Measurements from ENCODE around the gene MYO10. TPM values are rescaled to one million over a fixed set of nuclear protein-coding genes. Genes with fewer than 3 reads are reported as not detected.

Gene MYO10
- total RNA-seq, 4 donors from 2014 or later: 30.6 to 55.9 (median 38.2) TPM

DNA sequence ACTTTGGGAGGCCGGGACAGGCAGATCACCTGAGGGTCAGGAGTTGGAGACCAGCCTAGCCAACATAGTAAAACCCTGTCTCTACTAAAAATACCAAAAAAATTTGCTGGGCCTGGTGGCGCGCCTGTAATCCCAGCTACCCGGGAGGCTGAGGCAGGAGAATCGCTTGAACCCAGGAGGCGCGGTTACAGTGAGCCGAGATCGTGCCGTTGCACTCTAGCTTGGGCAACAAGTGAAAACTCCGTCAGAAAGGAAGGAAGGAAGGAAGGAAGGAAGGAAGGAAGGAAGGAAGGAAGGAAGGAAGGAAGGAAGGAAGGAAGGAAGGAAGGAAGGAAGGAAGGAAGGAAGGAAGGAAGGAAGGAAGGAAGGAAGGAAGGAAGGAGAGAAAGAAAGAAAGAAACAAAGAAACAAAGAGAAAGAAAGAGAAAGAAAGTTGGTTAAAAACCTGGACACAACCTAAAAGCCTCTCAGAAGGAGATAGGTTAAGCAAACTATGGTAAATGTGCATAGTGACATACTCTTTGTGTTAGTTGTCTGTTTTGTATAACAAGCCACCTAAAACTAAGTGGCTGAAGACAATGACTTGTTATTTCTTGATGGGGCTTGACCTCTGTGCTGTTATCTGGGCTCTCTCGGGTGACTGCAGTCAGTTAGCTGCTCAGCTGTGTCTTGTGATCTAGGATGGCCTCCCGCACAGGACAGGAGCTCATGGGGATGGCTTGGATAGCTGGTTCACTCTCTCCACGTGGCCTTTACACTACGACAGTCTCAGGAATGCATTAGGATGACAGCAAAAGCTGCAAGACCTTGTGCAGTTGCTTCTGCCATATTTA is 8.0 kb upstream of the MYO10 start:
- Histone ChIP-seq H3K36me3 (no peaks in the 10 kb centered on the region), H3K9me3 (peaks cover 0 to 24% (median 2%) of the 10 kb centered on the region in 4 donors)
- 75 to 80% methylated on average over 15 of the region's 15 CpGs for WGBS, 2 donors

GRCh38 chr5:16937503-16938161 is 1.5 kb upstream of the MYO10 start:
- 75 to 78% methylated on average over 7 of the region's 7 CpGs for WGBS, 2 donors

More for the DNA sequence above, 8.0 kb upstream of the MYO10 start:
- DNase-seq (ENCODE audit: low spot score in 2 of 2): no peak
- Histone ChIP-seq H3K27me3 (no peaks in the 10 kb centered on the region), H3K27ac (no peak overlapping the region), H3K4me1 (no peaks in the 10 kb centered on the region), H3K4me3 (no peak overlapping the region)
- no peak for TF ChIP-seq POLR2A (IDR thresholded peaks at IDR 0.05)
- TF ChIP-seq, protein P1, sequence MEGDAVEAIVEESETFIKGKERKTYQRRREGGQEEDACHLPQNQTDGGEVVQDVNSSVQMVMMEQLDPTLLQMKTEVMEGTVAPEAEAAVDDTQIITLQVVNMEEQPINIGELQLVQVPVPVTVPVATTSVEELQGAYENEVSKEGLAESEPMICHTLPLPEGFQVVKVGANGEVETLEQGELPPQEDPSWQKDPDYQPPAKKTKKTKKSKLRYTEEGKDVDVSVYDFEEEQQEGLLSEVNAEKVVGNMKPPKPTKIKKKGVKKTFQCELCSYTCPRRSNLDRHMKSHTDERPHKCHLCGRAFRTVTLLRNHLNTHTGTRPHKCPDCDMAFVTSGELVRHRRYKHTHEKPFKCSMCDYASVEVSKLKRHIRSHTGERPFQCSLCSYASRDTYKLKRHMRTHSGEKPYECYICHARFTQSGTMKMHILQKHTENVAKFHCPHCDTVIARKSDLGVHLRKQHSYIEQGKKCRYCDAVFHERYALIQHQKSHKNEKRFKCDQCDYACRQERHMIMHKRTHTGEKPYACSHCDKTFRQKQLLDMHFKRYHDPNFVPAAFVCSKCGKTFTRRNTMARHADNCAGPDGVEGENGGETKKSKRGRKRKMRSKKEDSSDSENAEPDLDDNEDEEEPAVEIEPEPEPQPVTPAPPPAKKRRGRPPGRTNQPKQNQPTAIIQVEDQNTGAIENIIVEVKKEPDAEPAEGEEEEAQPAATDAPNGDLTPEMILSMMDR (IDR thresholded peaks at IDR 0.05): no peak

DNA sequence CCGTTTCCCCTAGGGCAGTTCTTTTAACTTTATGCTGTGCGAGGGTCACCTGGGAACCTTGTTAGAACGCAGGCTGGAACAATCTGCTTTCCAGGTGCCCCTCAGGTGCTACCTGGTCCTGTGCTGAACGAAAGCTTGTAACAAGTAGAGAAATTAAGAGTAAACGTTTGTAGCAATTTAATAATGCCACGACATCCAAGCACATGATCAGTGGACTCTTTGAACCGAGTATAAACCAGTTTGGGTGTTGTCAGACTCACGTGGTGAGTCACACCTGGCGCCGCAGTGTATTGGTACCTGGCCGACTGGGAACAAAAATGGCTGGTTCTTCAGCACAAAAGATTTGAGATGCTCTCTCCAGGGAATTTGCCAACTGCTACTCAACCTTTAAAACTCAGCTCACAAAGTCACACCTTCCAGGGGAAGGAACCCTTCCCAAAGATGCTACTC is 926 bp upstream of the MYO10 start:
- H3K27me3 ChIP-seq: no peaks in the 10 kb centered on the region
- WGBS, 2 donors: 38 to 39% methylated on average over 11 of the region's 11 CpGs
- TF ChIP-seq POLR2A (IDR thresholded peaks at IDR 0.05): no peak
- TF ChIP-seq EP300 (IDR thresholded peaks at IDR 0.05): no peak
- TF ChIP-seq, protein P1 (IDR thresholded peaks at IDR 0.05): no peak
- H3K4me3 ChIP-seq: peak overlapping the region; percentile 65 to 84 (median 74)
- H3K36me3 ChIP-seq: no peaks in the 10 kb centered on the region
- no peaks in the 10 kb centered on the region for H3K9me3 ChIP-seq
- DNase-seq (ENCODE audit: low spot score in 2 of 2): no peak
- peak overlapping the region in 3 of 4 donors; percentile 55 to 82 (median 63) for H3K27ac ChIP-seq
- H3K4me1 ChIP-seq: peaks cover 0 to 29% (median 2%) of the 10 kb centered on the region in 4 donors

More at GRCh38 chr5:16937503-16938161, 1.5 kb upstream of the MYO10 start:
- Histone ChIP-seq H3K4me3 (no peak overlapping the region), H3K9me3 (no peaks in the 10 kb centered on the region), H3K4me1 (peaks cover 0 to 29% (median 2%) of the 10 kb centered on the region in 4 donors), H3K36me3 (no peaks in the 10 kb centered on the region), H3K27me3 (no peaks in the 10 kb centered on the region), H3K27ac (no peak overlapping the region)
- no peak for TF ChIP-seq EP300 (IDR thresholded peaks at IDR 0.05)
- TF ChIP-seq, protein P1 (IDR thresholded peaks at IDR 0.05): no peak
- no peak for TF ChIP-seq POLR2A (IDR thresholded peaks at IDR 0.05)
- DNase-seq (ENCODE audit: low spot score in 2 of 2): no peak

- peak; percentile 21 to 28 for DNase-seq (ENCODE audit: low spot score in 2 of 2)
- Histone ChIP-seq H3K9me3 (no peaks in the 10 kb centered on the region), H3K27me3 (no peaks in the 10 kb centered on the region), H3K27ac (peak overlapping the region; percentile 54 to 83 (median 74)), H3K36me3 (no peaks in the 10 kb centered on the region), H3K4me3 (peak overlapping the region; percentile 65 to 84 (median 70)), H3K4me1 (peaks cover 0 to 29% (median 2%) of the 10 kb centered on the region in 4 donors)
- 1% methylated on average over 37 to 55 of the region's 85 CpGs for WGBS, 2 donors
- TF ChIP-seq, protein P1 (IDR thresholded peaks at IDR 0.05): no peak
- TF ChIP-seq EP300 (IDR thresholded peaks at IDR 0.05) (no peak), POLR2A (IDR thresholded peaks at IDR 0.05) (no peak)
These were observed 598 bp downstream of the MYO10 start for GRCh38 chr5:16935231-16936149.

All from tibial nerve (tissue), 4 donors.